Fibroblast of lung (primary cell): ENCODE measurements around the gene ETFB.

Source experiments
- CTCF ChIP-seq, 2 donors: IDR thresholded peaks in 1 of 2; conservative IDR thresholded peaks in 1 of 2; 1 replicate in 1 of 2; 2 replicates in 1 of 2; pipeline ENCODE4 v1.5.1; 2011 to 2012; ENCODE audit warnings: low read length in 2 of 2, control low read depth in 1 of 2, inconsistent platforms in 1 of 2, low read depth in 1 of 2, mild to moderate bottlenecking in 1 of 2
- EZH2 ChIP-seq: IDR thresholded peaks from 2 replicates; pipeline ENCODE4 v1.5.1; 2012; ENCODE audit warnings: low read length, control low read depth, mild to moderate bottlenecking; ENCODE audit errors: missing control alignments

GRCh38 chr19:51380379-51380778 is 14.2 kb upstream of the ETFB start:
- TF ChIP-seq CTCF (conservative IDR thresholded peaks at IDR 0.05 in 1 of 2, IDR thresholded peaks at IDR 0.05 in 1 of 2; ENCODE audit: low read depth in 1 of 2, low read length in 2 of 2) (no peak), EZH2 (no peak)
